GM12865 (cell line): ENCODE data around the gene PHF21A.
"Not testable (repeated sequence)": the region's sequence is repeated elsewhere in the genome, so short reads cannot be mapped to it uniquely, and the experiment has no call there.

Experiments
- DNase-seq: peaks from one replicate; pipeline ENCODE4 v3.0.0; 2010; ENCODE audit warnings: low read depth
- H3K4me3 ChIP-seq: 2 replicates; pipeline ENCODE4 v1.5.1; 2011; ENCODE audit warnings: mild to moderate bottlenecking, low read depth, low read length, control low read depth
- CTCF ChIP-seq: IDR thresholded peaks from 2 replicates; pipeline ENCODE4 v1.5.1; 2011; ENCODE audit warnings: low read length, control low read depth, low read depth, inconsistent platforms; ENCODE audit not compliant: insufficient read depth; ENCODE audit errors: missing control alignments

PHF21A gene

DNA sequence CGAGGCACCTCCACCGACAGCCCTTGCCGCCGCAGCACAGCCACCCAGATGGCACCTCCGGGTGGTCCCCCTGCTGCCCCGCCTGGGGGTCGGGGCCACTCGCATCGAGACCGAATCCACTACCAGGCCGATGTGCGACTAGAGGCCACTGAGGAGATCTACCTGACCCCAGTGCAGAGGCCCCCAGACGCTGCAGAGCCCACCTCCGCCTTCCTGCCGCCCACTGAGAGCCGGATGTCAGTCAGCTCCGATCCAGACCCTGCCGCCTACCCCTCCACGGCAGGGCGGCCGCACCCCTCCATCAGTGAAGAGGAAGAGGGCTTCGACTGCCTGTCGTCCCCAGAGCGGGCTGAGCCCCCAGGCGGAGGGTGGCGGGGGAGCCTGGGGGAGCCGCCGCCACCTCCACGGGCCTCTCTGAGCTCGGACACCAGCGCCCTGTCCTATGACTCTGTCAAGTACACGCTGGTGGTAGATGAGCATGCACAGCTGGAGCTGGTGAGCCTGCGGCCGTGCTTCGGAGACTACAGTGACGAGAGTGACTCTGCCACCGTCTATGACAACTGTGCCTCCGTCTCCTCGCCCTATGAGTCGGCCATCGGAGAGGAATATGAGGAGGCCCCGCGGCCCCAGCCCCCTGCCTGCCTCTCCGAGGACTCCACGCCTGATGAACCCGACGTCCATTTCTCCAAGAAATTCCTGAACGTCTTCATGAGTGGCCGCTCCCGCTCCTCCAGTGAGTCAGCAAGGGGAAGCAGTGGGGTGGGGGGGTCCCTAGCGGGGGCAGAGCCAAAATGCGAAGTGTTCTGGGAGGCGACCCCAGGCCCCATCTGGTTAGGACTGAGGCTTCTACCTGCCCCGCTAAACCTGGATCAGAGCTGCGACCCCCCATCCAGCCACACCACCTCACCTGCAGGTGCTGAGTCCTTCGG lies 218.5 kb downstream of the PHF21A start:
- TF ChIP-seq CTCF = no peak
- H3K4me3 ChIP-seq = no peak overlapping the region
- DNase-seq = no peak

GRCh38 chr11:45901626-45902025 lies 219.6 kb downstream of the PHF21A start:
- no peak for TF ChIP-seq CTCF
- no peak overlapping the region for H3K4me3 ChIP-seq
- DNase-seq = no peak

DNA sequence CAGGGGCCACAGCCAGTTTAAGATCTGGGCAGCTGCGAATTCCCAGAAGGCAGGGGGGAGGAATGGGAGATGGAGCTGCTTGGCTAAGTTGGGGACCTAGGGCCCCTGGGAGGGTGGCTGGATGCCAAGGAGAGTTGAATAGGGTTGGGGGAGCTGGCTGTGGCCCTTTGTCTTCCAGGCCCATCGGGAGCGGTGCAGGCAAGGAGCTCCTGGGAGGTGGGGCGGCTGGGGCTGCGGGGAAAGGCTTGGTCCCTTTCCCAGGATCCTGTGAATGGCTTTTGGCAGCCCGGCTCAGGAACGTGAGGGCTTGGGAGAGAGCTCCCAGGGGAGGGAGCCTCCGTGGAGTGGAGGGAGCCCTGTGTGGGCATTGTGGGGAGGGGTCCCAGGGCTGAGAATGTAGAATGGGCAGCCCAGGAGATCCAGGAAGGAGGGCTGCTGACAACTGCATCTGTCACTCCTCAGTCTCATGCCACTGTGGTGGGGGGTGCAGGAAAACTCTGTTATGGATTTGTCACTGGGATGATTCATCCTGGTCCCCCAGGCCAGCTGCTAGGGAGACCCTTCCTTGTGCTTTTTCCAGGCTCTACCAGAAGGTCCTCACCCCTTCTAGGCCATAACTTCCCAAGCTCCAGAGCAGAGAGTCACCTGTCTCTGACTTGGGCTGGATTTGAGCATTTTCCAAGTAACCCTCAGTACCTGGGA lies 220.2 kb downstream of the PHF21A start:
- TF ChIP-seq CTCF = no peak
- H3K4me3 ChIP-seq = no peak overlapping the region
- DNase-seq = no peak

DNA sequence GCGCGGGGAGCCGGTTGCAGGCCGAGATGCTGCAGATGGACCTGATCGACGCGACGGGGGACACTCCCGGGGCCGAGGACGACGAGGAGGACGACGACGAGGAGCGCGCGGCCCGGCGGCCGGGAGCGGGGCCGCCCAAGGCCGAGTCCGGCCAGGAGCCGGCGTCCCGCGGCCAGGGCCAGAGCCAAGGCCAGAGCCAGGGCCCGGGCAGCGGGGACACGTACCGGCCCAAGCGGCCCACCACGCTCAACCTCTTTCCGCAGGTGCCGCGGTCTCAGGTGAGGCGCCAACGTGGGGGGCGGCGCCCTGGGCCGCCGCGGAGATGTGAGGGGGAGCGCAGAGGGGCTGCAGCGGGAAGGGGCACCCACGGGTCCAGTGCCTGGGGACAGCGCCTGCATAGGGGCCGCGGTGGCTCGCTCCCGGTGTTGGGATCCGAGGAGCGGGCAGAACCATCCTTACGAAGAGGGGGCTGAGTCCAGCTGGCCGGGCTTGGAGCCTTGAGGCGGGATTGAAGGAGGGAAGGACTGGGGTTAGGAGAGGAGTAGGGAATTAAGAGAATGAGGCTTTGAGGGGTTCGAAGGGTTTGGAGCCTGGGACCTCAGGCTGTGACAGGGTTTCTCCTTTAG lies 221.0 kb downstream of the PHF21A start:
- H3K4me3 ChIP-seq, DNase-seq: not testable (repeated sequence)

DNA sequence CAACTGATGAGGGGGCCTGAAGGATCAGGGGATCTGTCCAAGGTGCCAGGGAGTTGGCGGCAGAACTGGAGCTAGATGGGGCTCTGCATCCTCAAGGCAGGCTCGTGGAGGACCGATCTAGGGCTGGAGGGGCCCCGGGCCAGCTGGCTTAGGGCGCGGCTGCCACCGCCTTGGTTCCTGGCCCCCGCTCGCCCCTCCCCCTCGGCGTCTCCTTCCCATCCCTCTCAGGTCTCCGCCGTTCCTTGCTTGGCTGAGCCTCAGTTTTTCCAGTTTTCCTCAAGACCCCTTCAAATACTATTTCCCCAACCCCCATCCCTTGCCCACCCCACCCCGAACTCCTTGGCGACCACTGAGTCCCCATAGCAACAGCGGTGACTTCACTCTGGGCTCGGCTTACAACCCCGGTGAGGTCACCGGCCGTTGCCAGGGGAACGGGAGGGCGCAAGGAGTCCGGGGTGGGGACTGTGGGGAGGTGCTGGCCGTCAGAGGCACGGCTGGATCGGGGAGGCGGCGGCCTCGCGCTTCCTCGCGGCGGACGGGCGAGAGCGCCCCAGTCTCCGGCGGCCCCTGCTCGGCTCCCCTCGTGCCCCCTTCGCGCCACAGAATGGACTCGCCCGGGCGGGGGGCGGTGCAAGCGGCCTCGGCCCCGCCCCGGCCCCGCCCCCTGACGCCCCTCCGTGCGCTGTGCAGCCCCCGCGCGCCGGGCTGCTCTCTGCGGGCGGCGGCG lies 221.6 kb downstream of the PHF21A start:
- no peak for TF ChIP-seq CTCF
- H3K4me3 ChIP-seq = no peak overlapping the region
- peak; percentile 56 for DNase-seq

DNA sequence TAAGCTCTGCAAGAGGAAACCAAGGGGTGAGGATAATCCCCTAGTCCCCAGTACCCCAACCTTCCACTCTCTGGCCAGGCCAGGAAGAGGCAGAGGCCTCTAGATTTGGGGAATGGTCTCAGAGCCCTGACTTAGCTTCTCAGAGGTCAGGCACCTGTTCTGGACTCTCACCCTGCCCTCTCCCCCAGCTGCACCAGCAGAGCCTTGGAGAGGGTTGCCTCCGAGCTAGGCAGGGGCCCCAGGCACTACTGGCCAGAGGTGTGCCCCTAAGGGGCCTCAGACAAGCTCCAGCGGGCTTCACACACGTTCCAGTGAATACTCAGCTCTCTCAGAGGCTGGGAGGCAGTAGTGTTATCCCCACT lies 222.2 kb downstream of the PHF21A start:
- TF ChIP-seq CTCF = no peak
- H3K4me3 ChIP-seq = no peak overlapping the region
- DNase-seq = no peak

DNA sequence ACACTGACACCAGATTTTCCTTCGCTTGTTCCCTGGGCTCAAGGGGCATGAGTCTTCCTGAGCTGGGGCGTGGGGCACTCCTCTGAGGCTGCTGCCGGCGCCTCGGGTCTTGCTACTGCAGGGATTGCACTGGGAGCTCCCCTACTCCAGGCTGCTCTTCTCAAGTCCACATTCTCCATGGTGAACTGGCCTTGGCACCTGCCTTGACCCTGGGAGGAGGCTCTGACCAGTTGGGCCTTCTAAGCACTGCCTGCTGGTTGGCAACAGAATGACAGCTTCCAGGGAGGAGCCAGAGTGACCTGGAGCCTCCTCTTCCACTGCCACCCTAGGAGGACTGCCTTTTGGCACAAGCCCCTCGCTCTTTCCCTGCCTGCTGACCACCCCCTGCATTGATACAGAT lies 223.7 kb downstream of the PHF21A start:
- H3K4me3 ChIP-seq = no peak overlapping the region
- TF ChIP-seq CTCF = no peak
- DNase-seq = no peak
